GM12878 (cell line): ENCODE results near the gene INHA. TPM values are rescaled to one million over a fixed set of nuclear protein-coding genes. Genes with fewer than 3 reads are reported as not detected.

ENCODE experiments used
- ATAC-seq: fragments of 200-7000 bp; cut with Tn5 transposase; 3 replicates; pipeline ENCODE4 v1.9.1; 2020; ENCODE audit warnings: mild to moderate bottlenecking, moderate library complexity
- BruUV-seq: library from RNA; stranded (reverse); fragments of 400-500 nt; replicated peaks from 2 replicates; lab custom pipeline; 2021; lab: Mats Ljungman, UMichigan
- CTCF ChIA-PET: fragments of 300-600 bp; sonication (Branson Sonifier 250); formaldehyde crosslinking; extraction: SDS; loops from one replicate; lab custom pipeline; 2021; ENCODE audit warnings: inconsistent platforms; lab: Yijun Ruan, JAX
- POLR2A ChIA-PET: fragments of 350-600 bp; formaldehyde crosslinking; extraction: SDS; loops from one replicate; lab custom pipeline; 2021; ENCODE audit warnings: inconsistent platforms; lab: Charles Lee
- RAD21 ChIA-PET: fragments of 300-600 bp; sonication (Branson Sonifier 250); formaldehyde crosslinking; loops from one replicate; lab custom pipeline; 2023; ENCODE audit warnings: antibody characterized with exemption; ENCODE audit not compliant: unreplicated experiment; lab: Charles Lee
- SMC1A ChIA-PET: fragments of 300-600 bp; sonication (Branson Sonifier 250); formaldehyde crosslinking; loops from one replicate; lab custom pipeline; 2023; ENCODE audit not compliant: unreplicated experiment, uncharacterized antibody; lab: Charles Lee
- DNase-seq: peaks from one replicate; pipeline ENCODE4 v3.0.0-alpha.2; 2011; ENCODE audit warnings: low read depth, low spot score
- FAIRE-seq: peaks from 3 replicates; lab custom pipeline; 2011; peaks lifted over from hg19 to GRCh38; lab: Jason Lieb, UNC
- H2AFZ ChIP-seq: 2 replicates; pipeline ENCODE4 v1.6.0; 2011; ENCODE audit warnings: low read depth, low read length, control low read depth; ENCODE audit not compliant: control insufficient read depth
- H3K27ac ChIP-seq: 2 replicates; pipeline ENCODE4 v1.5.1; 2011; ENCODE audit warnings: control low read depth; ENCODE audit not compliant: control insufficient read depth, insufficient read depth
- H3K27me3 ChIP-seq, 2 experiments: replicated peaks in 1 of 2; 2 replicates each; pipeline versions ENCODE4 v1.6.0 to v1.6.1; 2011; ENCODE audit warnings: low read length in 1 of 2; ENCODE audit not compliant: control insufficient read depth in 2 of 2, insufficient read depth in 2 of 2
- H3K36me3 ChIP-seq, 2 experiments: 2 replicates each; pipeline ENCODE4 v1.5.1; 2011; ENCODE audit warnings: low read length in 1 of 2; ENCODE audit not compliant: control insufficient read depth in 2 of 2, insufficient read depth in 2 of 2
- H3K4me1 ChIP-seq: 2 replicates; pipeline ENCODE4 v1.6.1; 2011; ENCODE audit warnings: mild to moderate bottlenecking, low read length, moderate library complexity, mixed read lengths; ENCODE audit not compliant: control insufficient read depth, insufficient read depth
- H3K4me2 ChIP-seq: 2 replicates; pipeline ENCODE4 v1.6.0; 2011; ENCODE audit warnings: control low read depth; ENCODE audit not compliant: control insufficient read depth, insufficient read depth
- H3K4me3 ChIP-seq: fragments of 200-600 bp; sonication (generic); 2 replicates; pipeline ENCODE4 v1.5.1; 2016
- H3K79me2 ChIP-seq: 2 replicates; pipeline ENCODE4 v1.6.0; 2011; ENCODE audit warnings: low read length; ENCODE audit not compliant: control insufficient read depth, insufficient read depth
- H3K9ac ChIP-seq: 2 replicates; pipeline ENCODE4 v1.8.0; 2011; ENCODE audit warnings: low read length, control low read depth, mixed read lengths; ENCODE audit not compliant: control insufficient read depth, insufficient read depth
- H3K9me3 ChIP-seq: replicated peaks from 3 replicates; pipeline ENCODE4 v1.5.1; 2011; ENCODE audit warnings: mild to moderate bottlenecking, low read length; ENCODE audit not compliant: control insufficient read depth, insufficient read depth
- H4K20me1 ChIP-seq: 2 replicates; pipeline ENCODE4 v1.6.0; 2011; ENCODE audit not compliant: control insufficient read depth, insufficient read depth
- ETV6 ChIP-seq, 2 experiments: fragments of 450-650 bp in 1 of 2; IDR thresholded peaks in 1 of 2; conservative IDR thresholded peaks in 1 of 2; 2 replicates each; pipeline ENCODE4 v1.6.1; 2014; ENCODE audit warnings: antibody characterized with exemption in 1 of 2, borderline replicate concordance in 1 of 2, low read depth in 1 of 2, mild to moderate bottlenecking in 1 of 2, moderate library complexity in 1 of 2
- HCFC1 ChIP-seq: fragments of 150-350 bp; IDR thresholded peaks from 2 replicates; pipeline ENCODE4 v1.6.1; 2014; ENCODE audit warnings: low read length
- HDAC6 ChIP-seq: fragments of 200-600 bp; sonication (generic); IDR thresholded peaks from one replicate; pipeline ENCODE4 v1.8.0; 2017; ENCODE audit warnings: antibody characterized with exemption; ENCODE audit not compliant: unreplicated experiment
- KAT2A ChIP-seq: conservative IDR thresholded peaks from 2 replicates; pipeline ENCODE4 v1.6.1; 2011; ENCODE audit warnings: low read depth, low read length; ENCODE audit not compliant: control insufficient read depth
- MXI1 ChIP-seq: fragments of 150-350 bp; IDR thresholded peaks from 2 replicates; pipeline ENCODE4 v1.6.1; 2011; ENCODE audit warnings: low read depth, mild to moderate bottlenecking, inconsistent platforms, low read length, improper control_type of control experiment
- RB1 ChIP-seq: fragments of 450-650 bp; formaldehyde crosslinking; IDR thresholded peaks from 2 replicates; pipeline ENCODE4 v1.6.1; 2017; ENCODE audit warnings: mild to moderate bottlenecking, borderline replicate concordance
- ZBED1 ChIP-seq: IDR thresholded peaks from 2 replicates; pipeline ENCODE4 v1.6.1; 2016; ENCODE audit warnings: borderline replicate concordance
- WGBS: methylation state at CpG from one replicate; pipeline ENCODE4 v1.1.6; 2016; ENCODE audit warnings: low lambda C conversion rate; ENCODE audit not compliant: insufficient replicate concordance, insufficient coverage; ENCODE audit errors: missing lambda C conversion rate; 5-methylcytosine and 5-hydroxymethylcytosine counted together
- in situ Hi-C: fragments of 300-500 bp; cut with MboI; formaldehyde crosslinking; loops from 9 replicates; pipeline ENCODE4 v1.14.3; 2018; ENCODE audit warnings: mixed read lengths
- intact Hi-C: fragments of 100-400 bp; cut with micrococcal nuclease; formaldehyde crosslinking; loops from one replicate; pipeline ENCODE4 v1.14.2; 2022; ENCODE audit not compliant: unreplicated experiment
- polyA plus RNA-seq, 11 experiments: library from polyadenylated mRNA; depleted of rRNA in 4 of 11; unstranded in 6 of 11; stranded (reverse) in 5 of 11; fragments of >200 nt; fragmentation: Nextera tagmentation in 4 of 11; fragmentation: Illumina TruSeq in 1 of 11; extraction: Ambion mirVana in 4 of 11; extraction: Trizol in 1 of 11; gene quantifications; 1 replicate in 1 of 11; 2 replicates in 10 of 11; pipeline versions ENCODE4 v1.2.1 to v1.2.3, GENCODE V29; 2011 to 2016; ENCODE audit warnings: inconsistent platforms in 2 of 11, missing spikeins in 2 of 11, low read depth in 1 of 11
- total RNA-seq, 4 experiments: library from RNA; depleted of rRNA in 3 of 4; stranded (reverse); fragments of >200 nt in 3 of 4; fragmentation: Illumina TruSeq in 1 of 4; extraction: Trizol in 1 of 4; gene quantifications; 2 replicates each; pipeline versions ENCODE4 v1.2.1 to v1.2.3, GENCODE V29; 2013 to 2021
- TF ChIP-seq, protein P1 (sequence below): fragments of 450-650 bp; IDR thresholded peaks from 2 replicates; pipeline ENCODE4 v1.6.1; 2017; ENCODE audit warnings: mild to moderate bottlenecking
- TF ChIP-seq, protein P2 (sequence below): fragments of 150-350 bp; IDR thresholded peaks from 2 replicates; pipeline ENCODE4 v1.6.1; 2014; ENCODE audit warnings: mild to moderate bottlenecking, low read depth, low read length
- TF ChIP-seq, protein P3 (sequence below): fragments of 450-650 bp; formaldehyde crosslinking; IDR thresholded peaks from 2 replicates; pipeline ENCODE4 v1.4.0; 2020; ENCODE audit warnings: mild to moderate bottlenecking, moderate library complexity
- TF ChIP-seq, protein P4 (sequence below): IDR thresholded peaks from 2 replicates; pipeline ENCODE4 v1.6.1; 2011; ENCODE audit warnings: borderline replicate concordance, low read depth, mild to moderate bottlenecking, moderate library complexity, mixed read lengths, low read length; ENCODE audit not compliant: insufficient read depth; ENCODE audit errors: extremely low read length
- TF ChIP-seq, protein P5 (sequence below): fragments of 450-650 bp; IDR thresholded peaks from 2 replicates; pipeline ENCODE4 v1.6.1; 2014; ENCODE audit warnings: mild to moderate bottlenecking

Gene INHA
- total and polyA plus RNA-seq, 10 of the 15 experiments (the other 5 are each of a cell fraction or from before 2014, with no cell fraction given), result not detected

DNA sequence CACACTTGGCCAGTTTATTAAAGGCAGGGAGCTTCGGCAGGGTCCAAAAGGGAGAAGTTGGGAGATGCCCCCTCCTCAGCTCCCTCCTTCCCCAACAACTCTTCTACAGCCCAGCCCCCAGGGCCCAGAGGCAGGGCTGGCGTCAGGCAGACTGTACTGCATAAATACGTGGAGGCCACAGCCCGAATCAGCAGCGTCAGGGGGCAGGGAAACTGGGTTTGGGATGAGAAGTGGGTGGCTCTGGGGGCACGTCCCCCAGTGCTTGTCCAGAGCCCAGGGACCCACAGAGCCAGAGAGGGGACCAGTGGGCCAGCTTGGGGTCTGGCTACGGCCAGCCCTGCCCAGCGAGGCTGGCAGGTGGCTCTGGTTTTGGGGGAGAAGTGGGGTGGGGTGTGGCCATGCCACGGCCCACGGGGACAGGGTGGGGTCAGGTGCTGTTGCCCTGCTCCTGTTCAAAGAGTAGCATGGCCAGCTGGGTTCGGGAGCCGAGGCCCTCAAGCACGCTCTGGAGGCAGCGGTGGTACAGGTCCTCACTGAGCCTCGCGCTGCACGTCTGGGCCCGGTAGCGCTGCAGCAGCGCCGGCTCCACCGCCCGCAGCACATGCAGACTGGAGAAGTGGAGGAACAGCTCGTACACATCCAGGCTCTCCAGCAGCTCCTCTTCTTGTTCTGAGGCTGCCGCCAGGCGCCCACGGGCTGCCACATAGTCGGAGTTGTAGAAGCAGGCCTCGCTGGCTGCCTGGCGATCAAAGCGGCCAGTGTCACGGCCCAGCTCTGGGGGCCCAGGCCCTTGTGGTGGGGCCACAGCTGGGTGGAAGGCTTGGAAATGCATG lies 32.9 kb upstream of the INHA start:
- no TSS peak for BruUV-seq
- FAIRE-seq (no peak), ATAC-seq (no peak), DNase-seq (no peak)
- Histone ChIP-seq H3K27ac (no peak overlapping the region), H4K20me1 (no peaks in the 10 kb centered on the region), H3K4me2 (no peak overlapping the region), H2AFZ (no peak overlapping the region), H3K36me3 (no peaks in the 10 kb centered on the region; a peak in 1 of 4 replicates), H3K79me2 (no peaks in the 10 kb centered on the region), H3K4me1 (peaks cover 3% of the 10 kb centered on the region; the same call in 1 of the 2 replicates), H3K9ac (no peak overlapping the region), H3K4me3 (no peak overlapping the region), H3K27me3 (peaks cover 0 to 3% of the 10 kb centered on the region in 2 experiments; a peak in 2 of 4 replicates), H3K9me3 (no peaks in the 10 kb centered on the region)
- ChIA-PET CTCF (interaction anchor here (1.3 to 4.6 kb wide), 2 partner anchors 9 to 152 kb away, joined by 4 to 63 read pairs; no protein-coding TSS in a partner anchor), POLR2A (no interaction called here), RAD21 (no interaction called here), SMC1A (no interaction called here)
- in situ Hi-C loops, result no loop called here
- 78% methylated on average over 32 of the region's 32 CpGs for WGBS
- intact Hi-C loops, result no loop called here
- TF ChIP-seq MXI1 (no peak), ZBED1 (no peak), KAT2A (no peak), HCFC1 (no peak), HDAC6 (no peak), ETV6 (conservative IDR thresholded peaks at IDR 0.05 in 1 of 2, IDR thresholded peaks at IDR 0.05 in 1 of 2; ENCODE audit: borderline replicate concordance in 1 of 2, low read depth in 1 of 2) (no peak), RB1 (no peak)
- TF ChIP-seq, protein P1, sequence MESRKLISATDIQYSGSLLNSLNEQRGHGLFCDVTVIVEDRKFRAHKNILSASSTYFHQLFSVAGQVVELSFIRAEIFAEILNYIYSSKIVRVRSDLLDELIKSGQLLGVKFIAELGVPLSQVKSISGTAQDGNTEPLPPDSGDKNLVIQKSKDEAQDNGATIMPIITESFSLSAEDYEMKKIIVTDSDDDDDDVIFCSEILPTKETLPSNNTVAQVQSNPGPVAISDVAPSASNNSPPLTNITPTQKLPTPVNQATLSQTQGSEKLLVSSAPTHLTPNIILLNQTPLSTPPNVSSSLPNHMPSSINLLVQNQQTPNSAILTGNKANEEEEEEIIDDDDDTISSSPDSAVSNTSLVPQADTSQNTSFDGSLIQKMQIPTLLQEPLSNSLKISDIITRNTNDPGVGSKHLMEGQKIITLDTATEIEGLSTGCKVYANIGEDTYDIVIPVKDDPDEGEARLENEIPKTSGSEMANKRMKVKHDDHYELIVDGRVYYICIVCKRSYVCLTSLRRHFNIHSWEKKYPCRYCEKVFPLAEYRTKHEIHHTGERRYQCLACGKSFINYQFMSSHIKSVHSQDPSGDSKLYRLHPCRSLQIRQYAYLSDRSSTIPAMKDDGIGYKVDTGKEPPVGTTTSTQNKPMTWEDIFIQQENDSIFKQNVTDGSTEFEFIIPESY, result no peak
- TF ChIP-seq, protein P2, sequence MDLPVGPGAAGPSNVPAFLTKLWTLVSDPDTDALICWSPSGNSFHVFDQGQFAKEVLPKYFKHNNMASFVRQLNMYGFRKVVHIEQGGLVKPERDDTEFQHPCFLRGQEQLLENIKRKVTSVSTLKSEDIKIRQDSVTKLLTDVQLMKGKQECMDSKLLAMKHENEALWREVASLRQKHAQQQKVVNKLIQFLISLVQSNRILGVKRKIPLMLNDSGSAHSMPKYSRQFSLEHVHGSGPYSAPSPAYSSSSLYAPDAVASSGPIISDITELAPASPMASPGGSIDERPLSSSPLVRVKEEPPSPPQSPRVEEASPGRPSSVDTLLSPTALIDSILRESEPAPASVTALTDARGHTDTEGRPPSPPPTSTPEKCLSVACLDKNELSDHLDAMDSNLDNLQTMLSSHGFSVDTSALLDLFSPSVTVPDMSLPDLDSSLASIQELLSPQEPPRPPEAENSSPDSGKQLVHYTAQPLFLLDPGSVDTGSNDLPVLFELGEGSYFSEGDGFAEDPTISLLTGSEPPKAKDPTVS, result no peak
- TF ChIP-seq, protein P3, sequence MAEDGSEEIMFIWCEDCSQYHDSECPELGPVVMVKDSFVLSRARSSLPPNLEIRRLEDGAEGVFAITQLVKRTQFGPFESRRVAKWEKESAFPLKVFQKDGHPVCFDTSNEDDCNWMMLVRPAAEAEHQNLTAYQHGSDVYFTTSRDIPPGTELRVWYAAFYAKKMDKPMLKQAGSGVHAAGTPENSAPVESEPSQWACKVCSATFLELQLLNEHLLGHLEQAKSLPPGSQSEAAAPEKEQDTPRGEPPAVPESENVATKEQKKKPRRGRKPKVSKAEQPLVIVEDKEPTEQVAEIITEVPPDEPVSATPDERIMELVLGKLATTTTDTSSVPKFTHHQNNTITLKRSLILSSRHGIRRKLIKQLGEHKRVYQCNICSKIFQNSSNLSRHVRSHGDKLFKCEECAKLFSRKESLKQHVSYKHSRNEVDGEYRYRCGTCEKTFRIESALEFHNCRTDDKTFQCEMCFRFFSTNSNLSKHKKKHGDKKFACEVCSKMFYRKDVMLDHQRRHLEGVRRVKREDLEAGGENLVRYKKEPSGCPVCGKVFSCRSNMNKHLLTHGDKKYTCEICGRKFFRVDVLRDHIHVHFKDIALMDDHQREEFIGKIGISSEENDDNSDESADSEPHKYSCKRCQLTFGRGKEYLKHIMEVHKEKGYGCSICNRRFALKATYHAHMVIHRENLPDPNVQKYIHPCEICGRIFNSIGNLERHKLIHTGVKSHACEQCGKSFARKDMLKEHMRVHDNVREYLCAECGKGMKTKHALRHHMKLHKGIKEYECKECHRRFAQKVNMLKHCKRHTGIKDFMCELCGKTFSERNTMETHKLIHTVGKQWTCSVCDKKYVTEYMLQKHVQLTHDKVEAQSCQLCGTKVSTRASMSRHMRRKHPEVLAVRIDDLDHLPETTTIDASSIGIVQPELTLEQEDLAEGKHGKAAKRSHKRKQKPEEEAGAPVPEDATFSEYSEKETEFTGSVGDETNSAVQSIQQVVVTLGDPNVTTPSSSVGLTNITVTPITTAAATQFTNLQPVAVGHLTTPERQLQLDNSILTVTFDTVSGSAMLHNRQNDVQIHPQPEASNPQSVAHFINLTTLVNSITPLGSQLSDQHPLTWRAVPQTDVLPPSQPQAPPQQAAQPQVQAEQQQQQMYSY (CRISPR knock-in tag), result no peak
- TF ChIP-seq, protein P4, sequence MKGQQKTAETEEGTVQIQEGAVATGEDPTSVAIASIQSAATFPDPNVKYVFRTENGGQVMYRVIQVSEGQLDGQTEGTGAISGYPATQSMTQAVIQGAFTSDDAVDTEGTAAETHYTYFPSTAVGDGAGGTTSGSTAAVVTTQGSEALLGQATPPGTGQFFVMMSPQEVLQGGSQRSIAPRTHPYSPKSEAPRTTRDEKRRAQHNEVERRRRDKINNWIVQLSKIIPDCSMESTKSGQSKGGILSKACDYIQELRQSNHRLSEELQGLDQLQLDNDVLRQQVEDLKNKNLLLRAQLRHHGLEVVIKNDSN, result no peak
- TF ChIP-seq, protein P5, sequence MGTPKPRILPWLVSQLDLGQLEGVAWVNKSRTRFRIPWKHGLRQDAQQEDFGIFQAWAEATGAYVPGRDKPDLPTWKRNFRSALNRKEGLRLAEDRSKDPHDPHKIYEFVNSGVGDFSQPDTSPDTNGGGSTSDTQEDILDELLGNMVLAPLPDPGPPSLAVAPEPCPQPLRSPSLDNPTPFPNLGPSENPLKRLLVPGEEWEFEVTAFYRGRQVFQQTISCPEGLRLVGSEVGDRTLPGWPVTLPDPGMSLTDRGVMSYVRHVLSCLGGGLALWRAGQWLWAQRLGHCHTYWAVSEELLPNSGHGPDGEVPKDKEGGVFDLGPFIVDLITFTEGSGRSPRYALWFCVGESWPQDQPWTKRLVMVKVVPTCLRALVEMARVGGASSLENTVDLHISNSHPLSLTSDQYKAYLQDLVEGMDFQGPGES, result no peak
